Measurements from ENCODE around the gene HDAC4.

DNA sequence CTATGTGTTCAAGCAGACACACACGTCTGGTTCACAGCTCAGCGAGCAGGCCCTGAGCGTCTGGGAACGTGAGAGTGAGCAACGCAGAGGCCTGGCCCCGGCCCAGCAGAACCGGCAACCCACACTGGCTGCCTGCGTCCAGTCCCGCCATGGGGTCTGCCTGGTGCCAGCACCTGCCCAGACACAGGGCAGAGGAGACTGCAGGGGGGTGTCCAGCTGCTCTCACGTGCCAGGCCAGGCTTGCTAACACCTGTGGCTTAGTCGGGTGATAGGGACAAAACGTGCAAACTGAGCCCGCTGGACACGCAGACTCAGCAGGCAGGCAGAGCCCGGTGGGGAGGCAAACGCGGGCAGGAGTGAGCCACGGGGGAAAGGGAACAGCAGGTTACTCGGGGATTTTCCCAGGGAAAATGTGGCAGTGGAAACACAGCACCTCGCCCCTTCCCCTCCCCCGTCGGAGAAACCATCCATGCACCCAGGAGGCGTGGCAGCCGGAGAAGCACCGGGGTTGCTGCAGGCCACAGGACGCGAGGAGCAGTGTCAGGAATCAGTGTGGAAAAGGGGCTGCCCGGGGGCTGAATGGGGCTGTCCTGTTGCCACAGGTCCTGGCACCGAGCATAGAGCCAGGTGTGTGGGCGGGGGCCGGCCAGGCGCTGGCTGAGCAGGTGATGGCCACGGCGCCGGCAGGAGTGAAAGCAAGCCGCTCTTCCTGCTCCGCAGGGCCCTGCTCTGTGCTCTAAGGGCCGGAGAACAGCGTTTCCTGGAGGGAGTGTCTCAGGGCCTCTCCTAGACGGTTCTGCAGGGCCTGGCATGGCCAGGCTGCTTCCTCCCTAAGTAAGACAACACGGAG is 154.7 kb downstream of the HDAC4 start:
- TF ChIP-seq CTCF (IDR thresholded peaks at IDR 0.05; ENCODE audit: low read length), result no peak
- TF ChIP-seq EZH2 (optimal IDR thresholded peaks at IDR 0.05; ENCODE audit: low read depth, low read length), result no peak
- no peak for TF ChIP-seq EZH2phosphoT487 (IDR thresholded peaks at IDR 0.05; ENCODE audit: low read length)
